HG02678 (cell line): ENCODE results near the gene PLPP1.

ENCODE experiments used
- ATAC-seq: cut with Tn5 transposase; IDR thresholded peaks from one replicate; pipeline ENCODE4 v1.9.1; 2021; ENCODE audit warnings: mild to moderate bottlenecking, moderate library complexity; ENCODE audit not compliant: unreplicated experiment

The PLPP1 gene

GRCh38 chr5:55411876-55412275 lies 122.9 kb downstream of the PLPP1 start:
- no peak for ATAC-seq

- no peak for ATAC-seq
Measured at GRCh38 chr5:55410845-55411244, 123.9 kb downstream of the PLPP1 start.

- no peak for ATAC-seq
Measured at GRCh38 chr5:55409775-55410174, 125.0 kb downstream of the PLPP1 start.

GRCh38 chr5:55407984-55408383 lies 126.8 kb downstream of the PLPP1 start:
- no peak for ATAC-seq

GRCh38 chr5:55407059-55407684 lies 127.6 kb downstream of the PLPP1 start:
- ATAC-seq = no peak

- ATAC-seq = no peak
Measured at GRCh38 chr5:55406292-55406691, 128.5 kb downstream of the PLPP1 start.

GRCh38 chr5:55402199-55402598 lies 132.6 kb downstream of the PLPP1 start:
- no peak for ATAC-seq

GRCh38 chr5:55393501-55394175 lies 141.1 kb downstream of the PLPP1 start:
- no peak for ATAC-seq

- ATAC-seq = no peak
Measured at GRCh38 chr5:55392669-55393068, 142.1 kb downstream of the PLPP1 start.

- no peak for ATAC-seq
Measured at GRCh38 chr5:55391707-55392106, 143.1 kb downstream of the PLPP1 start.

GRCh38 chr5:55387865-55388264 lies 146.9 kb downstream of the PLPP1 start:
- ATAC-seq = no peak

GRCh38 chr5:55386356-55386755 lies 148.4 kb downstream of the PLPP1 start:
- ATAC-seq = no peak

- ATAC-seq = no peak
Measured at GRCh38 chr5:55385846-55386245, 148.9 kb downstream of the PLPP1 start.

GRCh38 chr5:55385227-55385626 lies 149.5 kb downstream of the PLPP1 start:
- ATAC-seq = no peak

- ATAC-seq = no peak
Measured at GRCh38 chr5:55384072-55384471, 150.7 kb downstream of the PLPP1 start.

GRCh38 chr5:55383254-55383653 lies 151.5 kb downstream of the PLPP1 start:
- ATAC-seq = no peak

- ATAC-seq = no peak
Measured at GRCh38 chr5:55377810-55378209, 157.0 kb downstream of the PLPP1 start.
